Smooth muscle cell (in vitro differentiated cells): ENCODE data around the gene SMCR8. TPM values are rescaled to one million over a fixed set of nuclear protein-coding genes. Genes with fewer than 3 reads are reported as not detected.

Experiments
- DNase-seq: peaks from one replicate; lab custom pipeline; 2025; ENCODE audit not compliant: unreplicated experiment; lab: John Stamatoyannopoulos, UW
- H2AFZ ChIP-seq: fragments of 200-600 bp; sonication (generic); 2 replicates; pipeline ENCODE4 v1.6.0; 2016; ENCODE audit warnings: antibody characterized with exemption, low read depth, mild to moderate bottlenecking
- H3F3A ChIP-seq: fragments of 200-600 bp; sonication (generic); 2 replicates; pipeline ENCODE4 v1.6.0; 2017; ENCODE audit warnings: antibody characterized with exemption, low read depth
- H3K27ac ChIP-seq: fragments of 200-600 bp; sonication (generic); 2 replicates; pipeline ENCODE4 v1.5.1; 2016; ENCODE audit warnings: low read depth, mild to moderate bottlenecking
- H3K27me3 ChIP-seq: fragments of 200-600 bp; sonication (generic); 2 replicates; pipeline ENCODE4 v1.6.1; 2016; ENCODE audit warnings: low read depth, mild to moderate bottlenecking
- H3K36me3 ChIP-seq: fragments of 200-600 bp; sonication (generic); 2 replicates; pipeline ENCODE4 v1.5.1; 2016; ENCODE audit warnings: low read depth
- H3K4me1 ChIP-seq: fragments of 200-600 bp; sonication (generic); 2 replicates; pipeline ENCODE4 v1.5.1; 2016; ENCODE audit warnings: low read depth
- H3K4me2 ChIP-seq: fragments of 200-600 bp; sonication (generic); 2 replicates; pipeline ENCODE4 v1.6.0; 2016; ENCODE audit warnings: mild to moderate bottlenecking
- H3K4me3 ChIP-seq: fragments of 200-600 bp; sonication (generic); 2 replicates; pipeline ENCODE4 v1.5.1; 2016; ENCODE audit warnings: mild to moderate bottlenecking
- H3K79me2 ChIP-seq: fragments of 200-600 bp; sonication (generic); 2 replicates; pipeline ENCODE4 v1.6.0; 2016; ENCODE audit warnings: low read depth, mild to moderate bottlenecking
- H3K9ac ChIP-seq: fragments of 200-600 bp; sonication (generic); 2 replicates; pipeline ENCODE4 v1.6.0; 2016; ENCODE audit warnings: low read depth
- H3K9me3 ChIP-seq: fragments of 200-600 bp; sonication (generic); replicated peaks from 2 replicates; pipeline ENCODE4 v1.5.1; 2016; ENCODE audit warnings: low read depth
- H4K20me1 ChIP-seq: fragments of 200-600 bp; sonication (generic); 2 replicates; pipeline ENCODE4 v1.6.0; 2016; ENCODE audit warnings: low read depth
- CTCF ChIP-seq: fragments of 200-600 bp; sonication (generic); IDR thresholded peaks from 2 replicates; pipeline ENCODE4 v1.5.1; 2017; ENCODE audit warnings: borderline replicate concordance, mild to moderate bottlenecking, antibody characterized with exemption; ENCODE audit not compliant: insufficient read depth, poor library complexity, severe bottlenecking
- WGBS: methylation state at CpG from one replicate; pipeline ENCODE4 v1.1.7; 2016; ENCODE audit warnings: low lambda C conversion rate; 5-methylcytosine and 5-hydroxymethylcytosine counted together
- polyA plus RNA-seq: library from polyadenylated mRNA; unstranded; fragments of >200 nt; fragmentation: Nextera tagmentation; extraction: Ambion mirVana; gene quantifications from 2 replicates; pipeline ENCODE4 v1.2.1, GENCODE V29; 2016
- total RNA-seq: library from RNA; depleted of rRNA; stranded (reverse); fragments of >200 nt; gene quantifications from 2 replicates; pipeline ENCODE4 v1.2.3, GENCODE V29; 2014

Gene SMCR8
- total and polyA plus RNA-seq, 2 experiments from 2014 or later: 3.3 to 12.6 TPM

- no peaks in the 10 kb centered on the region for H3K9me3 ChIP-seq
- peaks cover 45% of the 10 kb centered on the region for H4K20me1 ChIP-seq
- H2AFZ ChIP-seq: no peak overlapping the region
- DNase-seq: no peak
- no peaks in the 10 kb centered on the region for H3K4me1 ChIP-seq
- no peaks in the 10 kb centered on the region for H3K27me3 ChIP-seq
- H3K79me2 ChIP-seq: peaks cover 19% of the 10 kb centered on the region
- H3F3A ChIP-seq: no peaks in the 10 kb centered on the region
- H3K4me2 ChIP-seq: no peak overlapping the region
- no peak overlapping the region for H3K27ac ChIP-seq
- peaks cover 5% of the 10 kb centered on the region for H3K36me3 ChIP-seq
- TF ChIP-seq CTCF: no peak
- no peak overlapping the region for H3K4me3 ChIP-seq
- H3K9ac ChIP-seq: no peak overlapping the region
- WGBS: 96% methylated on average over 27 of the region's 27 CpGs
These were observed 9.3 kb downstream of the SMCR8 start for GRCh38 chr17:18324140-18325050.

GRCh38 chr17:18326039-18326438 is 10.9 kb downstream of the SMCR8 start:
- 98% methylated on average over 2 of the region's 2 CpGs for WGBS
- Histone ChIP-seq H3K4me3 (no peak overlapping the region), H3K79me2 (peaks cover 2% of the 10 kb centered on the region), H2AFZ (no peak overlapping the region), H4K20me1 (peaks cover 29% of the 10 kb centered on the region), H3K36me3 (peaks cover 5% of the 10 kb centered on the region), H3K27ac (no peak overlapping the region), H3K27me3 (no peaks in the 10 kb centered on the region), H3K4me2 (no peak overlapping the region), H3F3A (no peaks in the 10 kb centered on the region), H3K9me3 (no peaks in the 10 kb centered on the region), H3K9ac (no peak overlapping the region), H3K4me1 (no peaks in the 10 kb centered on the region)
- TF ChIP-seq CTCF: no peak
- DNase-seq: no peak

- Histone ChIP-seq H3K79me2 (no peaks in the 10 kb centered on the region), H3K9ac (no peak overlapping the region), H3K27me3 (no peaks in the 10 kb centered on the region), H4K20me1 (peaks cover 24% of the 10 kb centered on the region), H3K36me3 (peaks cover 5% of the 10 kb centered on the region), H2AFZ (no peak overlapping the region), H3F3A (no peaks in the 10 kb centered on the region), H3K4me2 (no peak overlapping the region), H3K27ac (no peak overlapping the region), H3K4me1 (no peaks in the 10 kb centered on the region), H3K4me3 (no peak overlapping the region), H3K9me3 (no peaks in the 10 kb centered on the region)
- DNase-seq: no peak
- 97% methylated on average over 6 of the region's 6 CpGs for whole genome bisulfite sequencing
- no peak for TF ChIP-seq CTCF
These were observed 11.5 kb downstream of the SMCR8 start for GRCh38 chr17:18326572-18326971.
